GM23338 (cell line): Measurements from ENCODE around the gene HVCN1. TPM values are rescaled to one million over a fixed set of nuclear protein-coding genes. Genes with fewer than 3 reads are reported as not detected.
"Not testable (repeated sequence)": the region's sequence is repeated elsewhere in the genome, so short reads cannot be mapped to it uniquely, and the experiment has no call there.

Experiments
- ATAC-seq: fragments of 200-7000 bp; cut with Tn5 transposase; 3 replicates; pipeline ENCODE4 v1.9.1; 2020
- DNase-seq: peaks from one replicate; pipeline ENCODE4 v3.0.0-alpha.2; 2015; ENCODE audit warnings: low spot score
- H2AFZ ChIP-seq: fragments of 200-600 bp; sonication (generic); 2 replicates; pipeline ENCODE4 v1.8.0; 2016; ENCODE audit warnings: antibody characterized with exemption, mild to moderate bottlenecking, moderate library complexity
- H3F3A ChIP-seq: fragments of 200-600 bp; sonication (generic); replicated peaks from 2 replicates; pipeline ENCODE4 v1.8.0; 2017; ENCODE audit warnings: antibody characterized with exemption, mixed run types, low read depth
- H3K27ac ChIP-seq: fragments of 200-600 bp; sonication (generic); 2 replicates; pipeline ENCODE4 v1.6.1; 2016; ENCODE audit warnings: low read depth
- H3K27me3 ChIP-seq: fragments of 200-600 bp; sonication (generic); 2 replicates; pipeline ENCODE4 v1.8.0; 2016; ENCODE audit warnings: mild to moderate bottlenecking, mixed run types, moderate library complexity; ENCODE audit not compliant: insufficient read depth
- H3K36me3 ChIP-seq: fragments of 200-600 bp; sonication (generic); 2 replicates; pipeline ENCODE4 v1.8.0; 2016; ENCODE audit warnings: mild to moderate bottlenecking; ENCODE audit not compliant: insufficient read depth
- H3K4me1 ChIP-seq: fragments of 200-600 bp; sonication (generic); 2 replicates; pipeline ENCODE4 v1.8.0; 2016; ENCODE audit warnings: mild to moderate bottlenecking, moderate library complexity; ENCODE audit not compliant: insufficient read depth
- H3K4me2 ChIP-seq: fragments of 200-600 bp; sonication (generic); 2 replicates; pipeline ENCODE4 v1.7.1; 2017; ENCODE audit warnings: mixed run types
- H3K4me3 ChIP-seq: fragments of 200-600 bp; sonication (generic); 2 replicates; pipeline ENCODE4 v1.6.1; 2016; ENCODE audit warnings: mixed run types
- H3K79me2 ChIP-seq: fragments of 200-600 bp; sonication (generic); replicated peaks from 2 replicates; pipeline ENCODE4 v1.8.0; 2017; ENCODE audit warnings: mild to moderate bottlenecking; ENCODE audit not compliant: insufficient read depth
- H3K9me2 ChIP-seq: fragments of 200-600 bp; sonication (generic); 2 replicates; pipeline ENCODE4 v1.8.0; 2017; ENCODE audit not compliant: insufficient read depth
- H4K20me1 ChIP-seq: fragments of 200-600 bp; sonication (generic); replicated peaks from 2 replicates; pipeline ENCODE4 v1.8.0; 2017; ENCODE audit warnings: mild to moderate bottlenecking; ENCODE audit not compliant: insufficient read depth
- H3K27ac Mint-ChIP-seq: 2 replicates; pipeline ENCODE4 v1.8.0; 2020; ENCODE audit warnings: inconsistent platforms, mild to moderate bottlenecking, moderate library complexity, mixed read lengths
- H3K27me3 Mint-ChIP-seq: 3 replicates; pipeline ENCODE4 v1.8.0; 2022; ENCODE audit warnings: low read depth, mild to moderate bottlenecking, moderate library complexity, mixed read lengths, inconsistent platforms; ENCODE audit not compliant: insufficient read depth, poor library complexity
- H3K36me3 Mint-ChIP-seq: 3 replicates; pipeline ENCODE4 v1.8.0; 2021; ENCODE audit warnings: low read depth, mild to moderate bottlenecking, inconsistent platforms, moderate library complexity, mixed read lengths
- H3K4me1 Mint-ChIP-seq: 3 replicates; pipeline ENCODE4 v1.8.0; 2020; ENCODE audit warnings: mild to moderate bottlenecking, inconsistent platforms, mixed read lengths
- H3K4me3 Mint-ChIP-seq: 3 replicates; pipeline ENCODE4 v1.8.0; 2021; ENCODE audit warnings: moderate library complexity, mild to moderate bottlenecking, inconsistent platforms, mixed read lengths
- H3K9me3 Mint-ChIP-seq: 3 replicates; pipeline ENCODE4 v1.8.0; 2020; ENCODE audit warnings: moderate library complexity, mild to moderate bottlenecking, inconsistent platforms, mixed read lengths
- CREB1 ChIP-seq: fragments of 250-450 bp; sonication (Bioruptor Pico); IDR thresholded peaks from 2 replicates; pipeline ENCODE4 v1.5.0; 2020; ENCODE audit warnings: low read depth, mild to moderate bottlenecking, moderate library complexity
- CTCF ChIP-seq, 2 experiments: fragments of 200-600 bp in 1 of 2; sonication (generic) in 1 of 2; conservative IDR thresholded peaks; 2 replicates each; pipeline versions ENCODE4 v1.5.1 to v1.6.1; 2016 to 2017; ENCODE audit warnings: antibody characterized with exemption in 2 of 2, low read depth in 2 of 2, mild to moderate bottlenecking in 2 of 2, moderate library complexity in 1 of 2
- ETS1 ChIP-seq: IDR thresholded peaks from 2 replicates; pipeline ENCODE4 v1.6.1; 2016; ENCODE audit warnings: antibody characterized with exemption
- NANOG ChIP-seq: IDR thresholded peaks from 2 replicates; pipeline ENCODE4 v1.6.1; 2016; ENCODE audit warnings: antibody characterized with exemption, borderline replicate concordance
- ZNF331 ChIP-seq: fragments of 250-450 bp; sonication (Bioruptor Pico); IDR thresholded peaks from 2 replicates; pipeline ENCODE4 v1.5.0; 2020; ENCODE audit warnings: low read depth, mild to moderate bottlenecking, moderate library complexity
- ZNF462 ChIP-seq: fragments of 250-450 bp; sonication (Bioruptor Pico); IDR thresholded peaks from 2 replicates; pipeline ENCODE4 v1.5.0; 2020; ENCODE audit warnings: mild to moderate bottlenecking, moderate library complexity
- polyA plus RNA-seq: library from polyadenylated mRNA; unstranded; fragments of >200 nt; fragmentation: Nextera tagmentation; extraction: Ambion mirVana; gene quantifications from 2 replicates; pipeline ENCODE4 v1.2.1, GENCODE V29; 2016
- total RNA-seq: library from RNA; depleted of rRNA; stranded (reverse); fragments of >200 nt; shearing (Covaris generic); gene quantifications from 2 replicates; pipeline ENCODE4 v1.2.3, GENCODE V29; 2014

Gene HVCN1
- total and polyA plus RNA-seq, 2 experiments from 2014 or later: 10.4 to 10.7 TPM

GRCh38 chr12:110725267-110725666 is 36.4 kb upstream of the HVCN1 start:
- Histone ChIP-seq H3K4me2 (no peak overlapping the region), H3K4me3 (no peak overlapping the region), H3K27ac (0 out of 2 replicates have a peak overlapping the region, but pooled peaks have one; percentile 34), H4K20me1 (peaks cover 77% of the 10 kb centered on the region), H3F3A (0 out of 2 replicates have a peak, but pooled peaks cover 5% of the 10 kb centered on the region), H3K4me1 (peaks cover 15% of the 10 kb centered on the region), H3K36me3 (peaks cover 69% of the 10 kb centered on the region), H3K79me2 (peaks cover 81% of the 10 kb centered on the region), H3K27me3 (no peaks in the 10 kb centered on the region), H2AFZ (no peak overlapping the region), H3K9me2 (no peaks in the 10 kb centered on the region)
- Mint-ChIP-seq H3K27me3 (peaks cover 3% of the 10 kb centered on the region), H3K4me1 (peaks cover 23% of the 10 kb centered on the region), H3K9me3 (no peaks in the 10 kb centered on the region), H3K27ac (no peak overlapping the region), H3K4me3 (no peak overlapping the region), H3K36me3 (peaks cover 91% of the 10 kb centered on the region)
- TF ChIP-seq ETS1: no peak
- TF ChIP-seq CTCF (conservative IDR thresholded peaks at IDR 0.05; ENCODE audit: low read depth in 2 of 2): no peak
- TF ChIP-seq ZNF462: no peak
- no peak for TF ChIP-seq ZNF331
- no peak for TF ChIP-seq NANOG
- TF ChIP-seq CREB1 (CRISPR knock-in tag): no peak
- ATAC-seq: no peak
- DNase-seq: no peak

- H3K4me3 ChIP-seq, H3F3A ChIP-seq, H3K27ac ChIP-seq, H3K4me3 Mint-ChIP-seq, H3K9me3 Mint-ChIP-seq, ATAC-seq, H2AFZ ChIP-seq, H3K27me3 Mint-ChIP-seq, H3K27me3 ChIP-seq, H3K4me2 ChIP-seq, DNase-seq, H3K9me2 ChIP-seq, H3K27ac Mint-ChIP-seq: not testable (repeated sequence)
- peaks cover 73% of the 10 kb centered on the region for H3K36me3 ChIP-seq
- H3K79me2 ChIP-seq: peaks cover 57% of the 10 kb centered on the region
- Mint-ChIP-seq H3K4me1 (peaks cover 18% of the 10 kb centered on the region), H3K36me3 (peaks cover 94% of the 10 kb centered on the region)
- H3K4me1 ChIP-seq: peaks cover 15% of the 10 kb centered on the region
- peaks cover 70% of the 10 kb centered on the region for H4K20me1 ChIP-seq
Measured at GRCh38 chr12:110722892-110723291, 34.0 kb upstream of the HVCN1 start.
